ENCODE measurements around the gene IFI16.
"Not testable (repeated sequence)": the region's sequence is repeated elsewhere in the genome, so short reads cannot be mapped to it uniquely, and the experiment has no call there.

The IFI16 gene

DNA sequence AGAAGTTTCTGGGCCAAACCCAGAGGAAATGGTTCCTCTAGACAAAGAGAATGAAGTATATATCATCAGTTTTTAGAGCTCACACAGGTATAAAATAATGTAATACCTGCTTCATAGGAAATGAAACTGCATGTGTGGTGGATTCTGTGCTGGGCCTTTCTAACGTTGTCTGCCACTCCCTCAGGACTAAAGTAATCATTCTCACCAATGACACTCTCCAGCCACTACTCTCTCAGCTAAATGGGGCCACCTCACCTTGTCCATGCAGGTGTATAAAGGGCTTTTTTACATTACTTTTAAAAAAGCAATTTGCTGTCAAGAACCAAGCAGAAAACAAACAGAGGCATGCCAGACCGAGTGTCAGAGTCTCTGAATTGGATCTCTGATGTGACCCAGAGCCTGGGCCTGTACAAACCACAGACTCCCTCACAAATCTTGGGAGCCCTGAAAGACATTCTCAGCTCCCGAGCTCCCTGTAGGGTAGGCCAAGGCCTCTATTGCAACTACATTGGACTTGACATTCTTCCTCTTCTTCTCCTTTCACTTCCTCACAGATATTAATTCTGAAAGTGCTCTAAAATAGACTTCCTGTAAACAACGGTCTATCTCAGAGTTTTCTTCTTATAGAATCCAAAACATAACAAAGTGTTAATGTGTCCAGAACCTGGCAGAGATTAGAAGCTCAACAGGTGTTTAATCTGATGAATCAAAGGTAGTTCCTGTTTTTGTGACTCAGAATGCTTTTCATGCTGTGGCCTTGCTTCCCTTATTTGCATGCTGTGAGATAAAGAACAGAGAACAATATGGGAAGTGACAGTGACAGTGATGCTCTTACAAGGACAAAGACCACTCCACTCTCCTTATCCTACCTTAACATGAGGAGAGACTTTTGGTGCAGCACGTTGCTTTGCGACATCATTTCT lies 58.3 kb downstream of the IFI16 start:
- DNase-seq = peak in 1 of 2 donors; percentile 55

GRCh38 chr1:159068886-159069285 lies 59.2 kb downstream of the IFI16 start:
- no peak for DNase-seq

DNA sequence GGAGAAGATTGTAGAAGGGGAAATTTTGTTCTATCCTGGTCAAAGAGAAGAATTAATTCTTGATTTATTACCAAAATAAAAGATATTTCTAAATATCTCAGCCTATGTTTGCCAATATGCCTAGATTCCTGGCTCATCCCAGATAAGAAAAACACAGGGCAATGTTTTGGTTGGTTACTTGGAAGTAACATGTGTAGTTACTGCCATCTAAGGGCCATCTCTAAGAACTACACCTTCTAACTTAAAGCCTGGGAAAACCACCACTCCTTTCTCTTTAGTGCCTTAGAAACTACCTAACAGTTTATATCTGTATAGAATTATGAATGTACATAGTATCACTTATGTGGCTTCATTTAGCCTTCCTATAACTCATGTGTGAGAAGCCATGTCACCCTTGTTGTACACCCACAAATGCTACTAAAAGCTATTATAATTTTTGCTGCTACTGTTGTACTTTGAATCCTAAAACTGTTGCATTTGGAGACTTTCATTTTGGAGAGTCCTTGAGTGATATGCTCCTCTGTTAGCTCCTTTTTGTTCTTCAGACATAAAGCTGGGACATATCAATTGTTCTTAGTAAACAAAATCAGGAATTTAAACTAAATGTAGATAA lies 62.4 kb downstream of the IFI16 start:
- DNase-seq = peak in 1 of 2 donors; percentile 77

- DNase-seq = no peak
These were observed 66.9 kb downstream of the IFI16 start, which contains the start of gene AIM2 for GRCh38 chr1:159076438-159077119. AIM2 (minus strand) TSS chr1:159076766; CDS start chr1:159073499, 3,267 bp downstream.

GRCh38 chr1:159077120-159077961 lies 67.6 kb downstream of the IFI16 start:
- no peak for DNase-seq

DNA sequence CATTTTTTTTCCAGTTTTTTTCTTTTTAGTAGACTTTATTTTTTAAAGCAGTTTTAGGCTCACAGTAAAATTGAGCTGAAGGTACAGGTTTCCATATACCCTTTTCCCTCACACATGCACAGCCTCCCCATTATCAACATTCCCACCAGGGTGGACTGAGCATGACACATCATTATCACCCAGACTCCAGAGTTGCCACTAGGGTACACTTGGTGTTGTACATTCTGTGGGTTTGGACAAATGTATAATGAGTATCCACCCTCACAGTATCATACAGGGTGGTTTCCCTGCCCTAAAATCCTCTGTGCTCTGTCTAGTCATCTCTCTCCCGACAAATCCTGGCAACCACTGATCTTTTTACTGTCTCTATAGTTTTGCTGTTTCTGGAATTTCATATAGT lies 69.8 kb downstream of the IFI16 start:
- DNase-seq = no peak

DNA sequence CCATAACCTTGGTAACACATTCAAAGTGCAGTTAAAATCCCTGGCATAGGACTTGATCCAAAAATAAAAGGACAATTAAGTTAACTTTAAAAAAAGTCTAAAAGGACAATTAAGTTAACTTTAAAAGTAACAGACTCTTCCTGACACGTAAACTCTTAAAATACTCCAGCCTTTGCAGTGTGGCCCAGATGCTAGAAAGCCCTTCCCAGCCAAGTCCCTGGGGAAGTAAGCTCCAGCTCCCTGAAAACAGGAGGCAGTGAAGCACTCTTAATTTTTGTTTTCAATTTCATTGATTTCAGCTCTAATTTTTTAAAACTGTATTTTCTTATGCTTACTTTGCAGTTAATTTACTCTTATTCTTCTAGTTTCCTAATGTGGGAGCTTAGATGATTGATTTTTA lies 71.9 kb downstream of the IFI16 start:
- no peak for DNase-seq

- no peak for DNase-seq
These were observed 73.3 kb downstream of the IFI16 start for GRCh38 chr1:159083013-159083412.

GRCh38 chr1:159084152-159084551 lies 74.4 kb downstream of the IFI16 start:
- no peak for DNase-seq

DNA sequence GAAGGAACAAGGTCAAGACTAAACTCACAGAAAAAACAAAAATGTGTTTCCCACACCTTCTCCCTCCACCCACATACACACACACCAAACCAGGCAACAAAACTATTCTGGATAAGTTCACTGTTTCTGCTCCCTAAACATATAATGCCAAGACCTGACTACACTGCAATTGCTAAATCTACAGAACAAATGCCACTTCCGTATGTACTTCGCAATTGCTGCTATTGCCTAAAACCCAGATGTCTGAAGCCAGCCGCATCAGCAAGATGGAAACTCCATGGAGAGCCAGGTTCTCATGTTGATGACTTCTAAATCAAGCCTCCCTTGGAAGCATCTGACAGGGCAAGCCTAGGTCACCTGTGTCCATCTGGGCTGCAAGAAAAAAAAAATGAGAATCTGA lies 75.2 kb downstream of the IFI16 start:
- DNase-seq = no peak

- no peak for DNase-seq
These were observed 78.3 kb downstream of the IFI16 start for GRCh38 chr1:159088050-159088449.

DNA sequence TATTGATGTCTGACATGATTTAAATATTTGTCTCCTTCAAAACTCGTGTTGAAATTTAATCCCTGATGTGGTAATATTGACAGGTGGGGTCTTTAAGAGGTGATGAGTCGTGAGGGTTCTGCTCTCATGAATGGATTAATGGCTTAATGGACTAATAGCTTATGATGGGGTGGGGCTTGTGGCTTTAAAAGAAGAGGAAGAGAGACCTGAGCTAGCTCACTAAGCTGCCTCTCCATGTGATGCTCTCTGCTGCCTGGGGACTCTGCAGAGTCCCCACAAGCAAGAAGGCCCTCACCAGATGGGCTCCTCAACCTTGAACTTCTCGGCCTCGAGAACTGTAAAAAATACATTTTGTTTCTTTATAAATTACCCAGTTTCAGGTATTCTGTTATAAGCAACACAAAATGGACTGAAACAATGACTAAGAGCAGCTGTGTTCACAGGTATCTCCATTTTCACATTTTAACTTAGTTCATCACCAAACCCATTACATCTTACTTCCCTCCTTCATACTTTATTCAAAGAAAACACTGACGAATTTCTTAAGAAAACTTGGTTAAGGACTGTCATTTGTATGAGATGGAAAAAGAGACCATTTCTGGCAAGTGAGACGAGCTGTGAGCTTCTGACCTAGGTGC lies 79.0 kb downstream of the IFI16 start:
- no peak for DNase-seq

GRCh38 chr1:159089184-159089791 lies 79.6 kb downstream of the IFI16 start:
- DNase-seq = no peak

DNA sequence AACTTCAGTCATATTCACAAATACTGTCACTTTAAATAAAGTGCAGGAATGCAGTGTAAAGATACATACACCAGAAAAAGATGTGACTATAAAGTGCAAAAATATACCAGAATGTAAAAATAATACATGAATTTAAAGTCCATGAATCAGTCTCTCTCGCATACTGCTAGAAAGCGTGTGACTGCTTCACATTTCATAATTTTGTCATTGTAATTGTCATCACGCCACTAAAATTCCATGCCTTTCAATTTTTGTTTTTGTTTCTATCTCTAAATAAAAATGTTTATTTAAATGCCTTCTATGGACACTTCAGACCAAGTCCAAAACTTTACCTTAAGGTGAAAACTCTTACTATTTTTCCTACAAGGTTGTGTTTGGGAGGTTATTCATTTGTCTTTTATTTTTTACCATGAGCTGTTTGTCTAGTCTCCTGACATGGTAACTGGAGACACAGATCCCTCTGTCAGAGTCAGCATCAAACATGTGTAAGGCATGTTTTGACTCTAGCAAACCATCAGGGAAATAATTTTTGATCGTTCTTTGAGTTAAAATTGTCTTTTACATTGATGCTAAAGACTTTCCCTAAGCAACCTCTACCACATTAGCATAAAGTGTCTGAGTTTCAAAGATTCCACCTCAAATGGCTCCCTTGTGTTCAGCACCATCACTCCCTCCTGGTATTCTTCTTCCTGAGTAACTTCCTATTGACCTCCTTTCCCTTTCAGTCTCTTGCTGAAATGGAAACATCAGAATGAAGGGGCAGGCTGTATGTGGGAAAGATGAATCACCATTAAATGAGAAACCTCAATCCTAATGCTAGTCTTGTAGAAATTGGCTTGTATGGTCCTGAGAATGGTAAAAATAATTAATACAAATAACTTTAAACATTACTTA lies 80.8 kb downstream of the IFI16 start:
- no peak for DNase-seq

DNA sequence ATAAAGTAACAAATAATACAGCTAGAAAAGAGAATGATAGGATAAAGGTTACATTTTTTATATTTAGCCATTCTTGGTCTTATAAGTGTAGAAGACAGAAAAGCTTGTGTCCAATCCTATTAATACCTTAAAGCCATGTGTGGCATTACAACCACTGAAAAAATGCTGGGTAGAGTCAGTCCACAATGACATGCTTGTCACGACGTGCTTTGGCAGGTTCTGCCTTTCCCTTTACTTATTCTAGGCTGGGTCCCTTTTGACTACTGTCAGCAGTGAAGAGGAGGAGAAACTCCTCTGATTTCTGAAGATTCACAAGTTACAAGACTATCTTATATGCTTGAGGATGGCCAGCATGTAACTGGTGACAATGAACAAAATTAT lies 81.5 kb downstream of the IFI16 start:
- no peak for DNase-seq

GRCh38 chr1:159091607-159092031 lies 81.9 kb downstream of the IFI16 start:
- no peak for DNase-seq

- DNase-seq = no peak
These were observed 82.5 kb downstream of the IFI16 start for GRCh38 chr1:159092036-159092760.

GRCh38 chr1:159098596-159098995 lies 88.9 kb downstream of the IFI16 start:
- no peak for DNase-seq

DNA sequence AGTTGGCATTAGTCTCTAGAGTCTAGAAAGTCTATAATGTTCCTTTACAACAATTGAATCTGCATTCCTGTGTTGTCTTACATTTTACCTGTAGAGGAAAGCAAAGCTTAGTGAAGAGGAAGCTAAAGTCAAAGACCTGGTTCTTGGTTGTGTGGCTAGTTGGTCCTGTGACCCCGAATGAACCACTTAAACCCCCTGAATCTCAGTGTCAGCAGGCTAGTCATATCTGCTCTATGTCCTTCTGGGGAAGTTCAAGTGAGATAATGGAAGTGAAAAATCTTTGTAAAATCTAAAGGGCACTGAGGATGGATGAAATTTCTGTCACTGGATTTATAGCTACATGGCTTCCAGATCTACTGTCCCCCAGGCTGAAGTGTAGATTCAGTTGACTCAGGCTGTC lies 90.9 kb downstream of the IFI16 start:
- DNase-seq = no peak

DNA sequence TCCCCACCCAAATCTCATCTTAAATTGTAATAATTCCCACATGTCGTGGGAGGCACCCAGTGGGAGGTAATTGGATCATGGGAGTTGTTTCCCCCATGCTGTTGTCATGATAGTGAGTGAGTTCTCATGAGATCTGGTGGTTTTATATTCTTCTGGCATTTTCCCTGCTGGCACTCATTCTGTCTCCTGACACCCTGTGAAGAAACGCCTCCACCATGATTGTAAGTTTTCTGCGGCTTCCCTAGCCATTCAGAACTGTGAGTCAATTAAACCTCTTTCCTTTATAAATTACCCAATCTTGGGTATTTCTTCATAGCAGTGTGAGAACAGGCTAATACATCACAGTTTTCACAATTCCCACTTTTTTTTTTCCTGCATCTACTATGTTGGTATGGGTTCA lies 93.3 kb downstream of the IFI16 start:
- DNase-seq = not testable (repeated sequence)
